Activated T-cell treated with anti-CD3 and anti-CD28 coated beads, Interleukin-2, amount 50 U/mL, for 4 hours (primary cell): Measurements from ENCODE around the gene GTSF1L. TPM values are rescaled to one million over a fixed set of nuclear protein-coding genes. Genes with fewer than 3 reads are reported as not detected.
A peak's percentile ranks its signal among the peaks of the same experiment; 100 is the strongest.

Source experiments
- ATAC-seq, 2 donors: fragments of 200-7000 bp; cut with Tn5 transposase; one replicate each; pipeline ENCODE4 v1.10.0; 2021
- DNase-seq: peaks from one replicate; pipeline ENCODE4 v3.0.0-alpha.2; 2020
- H3K27me3 Mint-ChIP-seq: one replicate; pipeline ENCODE4 v1.8.0; 2021; ENCODE audit warnings: low read depth, mixed read lengths
- H3K36me3 Mint-ChIP-seq: one replicate; pipeline ENCODE4 v1.8.0; 2022; ENCODE audit warnings: mixed read lengths; ENCODE audit not compliant: insufficient read depth
- H3K4me1 Mint-ChIP-seq: one replicate; pipeline ENCODE4 v1.8.0; 2021; ENCODE audit warnings: low read depth, mixed read lengths
- H3K4me3 Mint-ChIP-seq: one replicate; pipeline ENCODE4 v1.8.0; 2021; ENCODE audit warnings: mild to moderate bottlenecking, moderate library complexity, mixed read lengths
- H3K9me3 Mint-ChIP-seq: one replicate; pipeline ENCODE4 v1.8.0; 2021; ENCODE audit warnings: mixed read lengths
- total RNA-seq, 3 donors: library from RNA; stranded (reverse); gene quantifications; one replicate each; pipeline ENCODE4 v1.2.1, GENCODE V29; 2021

GTSF1L gene
- total RNA-seq, 3 donors from 2014 or later: not detected

- ATAC-seq: peak in 1 of 2 donors; percentile 37
- Mint-ChIP-seq H3K4me3 (no peak overlapping the region), H3K36me3 (no peaks in the 10 kb centered on the region), H3K27me3 (no peaks in the 10 kb centered on the region), H3K9me3 (no peaks in the 10 kb centered on the region), H3K4me1 (peaks cover 2% of the 10 kb centered on the region)
- no peak for DNase-seq
These were observed 37.6 kb downstream of the GTSF1L start for GRCh38 chr20:43689165-43689564.

- Mint-ChIP-seq H3K4me3 (no peak overlapping the region), H3K9me3 (no peaks in the 10 kb centered on the region), H3K27me3 (no peaks in the 10 kb centered on the region), H3K36me3 (no peaks in the 10 kb centered on the region), H3K4me1 (peaks cover 2% of the 10 kb centered on the region)
- ATAC-seq: no peak
- no peak for DNase-seq
These were observed 40.0 kb downstream of the GTSF1L start for GRCh38 chr20:43686820-43687219.

- ATAC-seq: no peak
- no peaks in the 10 kb centered on the region for H3K36me3 Mint-ChIP-seq
- H3K27me3 Mint-ChIP-seq: no peaks in the 10 kb centered on the region
- no peak for DNase-seq
- H3K4me1 Mint-ChIP-seq: peaks cover 2% of the 10 kb centered on the region
- no peak overlapping the region for H3K4me3 Mint-ChIP-seq
- no peaks in the 10 kb centered on the region for H3K9me3 Mint-ChIP-seq
These were observed 44.4 kb downstream of the GTSF1L start for GRCh38 chr20:43682446-43682845.

DNA sequence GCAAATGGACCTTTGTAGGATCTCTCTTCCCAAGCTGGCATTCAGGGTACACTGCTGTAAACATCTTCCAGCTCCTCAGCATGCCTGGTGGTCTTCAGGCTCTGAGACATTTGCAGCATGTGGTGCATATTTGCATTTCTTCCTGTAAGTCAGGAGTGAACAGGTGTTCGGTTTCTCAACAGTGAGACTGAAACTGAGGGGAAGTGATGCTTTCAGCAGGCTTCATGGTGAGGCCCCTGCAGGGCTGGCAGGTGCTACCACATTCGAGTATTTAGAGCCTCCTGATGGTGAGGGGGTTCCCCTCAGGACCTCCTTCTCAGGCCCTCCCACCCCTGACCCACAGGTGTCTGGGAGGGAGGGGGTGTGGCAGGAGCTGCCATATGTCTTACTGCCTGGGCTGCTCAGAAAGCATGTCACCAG, 44.8 kb downstream of the GTSF1L start:
- H3K27me3 Mint-ChIP-seq: no peaks in the 10 kb centered on the region

DNA sequence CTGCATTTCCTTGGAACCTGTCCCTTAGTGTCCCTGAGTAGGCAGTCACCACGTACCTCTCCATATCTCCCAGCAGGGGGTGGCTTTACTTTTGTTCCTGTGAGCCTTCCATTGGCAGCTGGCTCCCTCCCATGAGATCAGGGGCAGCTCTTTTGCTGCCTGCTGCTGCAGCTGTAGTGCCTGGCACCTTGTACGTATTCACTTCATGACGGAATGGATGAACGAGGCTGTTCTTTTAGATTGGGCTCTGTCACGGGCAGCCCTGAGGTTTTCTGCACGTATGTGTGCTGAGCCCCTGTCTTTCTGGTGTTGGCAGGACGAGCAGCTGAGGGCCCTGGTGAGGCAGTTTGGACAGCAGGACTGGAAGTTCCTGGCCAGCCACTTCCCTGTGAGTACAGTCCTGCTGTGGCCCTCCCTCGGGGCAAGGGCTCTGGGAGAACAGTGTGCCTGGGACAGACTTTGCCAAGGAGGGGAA, 45.3 kb downstream of the GTSF1L start:
- H3K4me3 Mint-ChIP-seq: no peak overlapping the region
- no peaks in the 10 kb centered on the region for H3K9me3 Mint-ChIP-seq
- H3K4me1 Mint-ChIP-seq: peaks cover 2% of the 10 kb centered on the region
- no peak for DNase-seq
- H3K27me3 Mint-ChIP-seq: no peaks in the 10 kb centered on the region
- H3K36me3 Mint-ChIP-seq: no peaks in the 10 kb centered on the region
- peak in 1 of 2 donors; percentile 46 for ATAC-seq

More for the DNA sequence above, 44.8 kb downstream of the GTSF1L start:
- Mint-ChIP-seq H3K9me3 (no peaks in the 10 kb centered on the region), H3K36me3 (no peaks in the 10 kb centered on the region), H3K4me3 (no peak overlapping the region), H3K4me1 (peaks cover 2% of the 10 kb centered on the region)
- ATAC-seq: peak; percentile 37 to 63
- DNase-seq: no peak

- no peak for ATAC-seq
- DNase-seq: no peak
These were observed 45.8 kb downstream of the GTSF1L start for GRCh38 chr20:43680981-43681380.

GRCh38 chr20:43676368-43676767, 50.4 kb downstream of the GTSF1L start:
- Mint-ChIP-seq H3K4me1 (peaks cover 1% of the 10 kb centered on the region), H3K27me3 (peaks cover 3% of the 10 kb centered on the region), H3K36me3 (peaks cover 3% of the 10 kb centered on the region), H3K4me3 (no peak overlapping the region), H3K9me3 (no peaks in the 10 kb centered on the region)
- no peak for DNase-seq
- no peak for ATAC-seq

More at GRCh38 chr20:43680981-43681380, 45.8 kb downstream of the GTSF1L start:
- H3K4me3 Mint-ChIP-seq: no peak overlapping the region
- H3K9me3 Mint-ChIP-seq: no peaks in the 10 kb centered on the region
- peaks cover 2% of the 10 kb centered on the region for H3K4me1 Mint-ChIP-seq
- H3K36me3 Mint-ChIP-seq: no peaks in the 10 kb centered on the region
- no peaks in the 10 kb centered on the region for H3K27me3 Mint-ChIP-seq

Other genes starting within 250 kb of the GTSF1L start
- gene L3MBTL1, start 219.3 kb downstream of the GTSF1L start, total RNA-seq: 1 to 10 TPM; 3.9 to 4.0 (median 4.0) TPM
- under 1 TPM in 2 of 3 donors, not detected in 1; 0.18 to 0.32 TPM for gene SGK2, start 168.0 kb downstream of the GTSF1L start, total RNA-seq
- 10 to 100 TPM; 13.5 to 16.1 (median 14.2) TPM for gene IFT52, start 136.1 kb downstream of the GTSF1L start, total RNA-seq
- gene MYBL2, start 59.9 kb downstream of the GTSF1L start, total RNA-seq: 10 to 100 TPM; 19.8 to 26.2 (median 23.0) TPM
- gene TOX2, start 187.8 kb upstream of the GTSF1L start, total RNA-seq: 1 to 10 TPM in 1 of 3 donors, under 1 TPM in 2; 0.66 to 1.1 (median 0.87) TPM